Cortex of kidney (tissue), 1 donor: Measurements from ENCODE around the gene PADI4.
"Not testable (repeated sequence)": the region's sequence is repeated elsewhere in the genome, so short reads cannot be mapped to it uniquely, and the experiment has no call there.

ENCODE experiments used
- DNase-seq: peaks from one replicate; lab custom pipeline; 2025; lab: John Stamatoyannopoulos, UW

PADI4 gene

GRCh38 chr1:17313530-17314309, 5.7 kb downstream of the PADI4 start:
- DNase-seq = no peak

GRCh38 chr1:17314491-17314971, 6.5 kb downstream of the PADI4 start:
- DNase-seq = no peak

GRCh38 chr1:17315542-17316130, 7.6 kb downstream of the PADI4 start:
- DNase-seq = no peak

GRCh38 chr1:17316704-17317103, 8.7 kb downstream of the PADI4 start:
- DNase-seq = no peak

- no peak for DNase-seq
Observed at GRCh38 chr1:17318262-17318661, 10.3 kb downstream of the PADI4 start.

GRCh38 chr1:17319561-17320350, 11.8 kb downstream of the PADI4 start:
- DNase-seq = no peak

GRCh38 chr1:17321857-17322390, 13.9 kb downstream of the PADI4 start:
- not testable (repeated sequence) for DNase-seq

- DNase-seq = no peak
Observed at GRCh38 chr1:17328855-17329254, 20.9 kb downstream of the PADI4 start.

GRCh38 chr1:17329610-17330009, 21.6 kb downstream of the PADI4 start:
- no peak for DNase-seq

GRCh38 chr1:17330856-17331255, 22.9 kb downstream of the PADI4 start:
- no peak for DNase-seq

GRCh38 chr1:17333081-17333480, 25.1 kb downstream of the PADI4 start:
- DNase-seq = no peak

GRCh38 chr1:17335821-17336710, 28.1 kb downstream of the PADI4 start:
- DNase-seq = no peak

GRCh38 chr1:17338706-17339493, 30.9 kb downstream of the PADI4 start:
- DNase-seq = no peak

- DNase-seq = no peak
Observed at GRCh38 chr1:17339521-17339920, 31.5 kb downstream of the PADI4 start.

GRCh38 chr1:17340358-17340757, 32.4 kb downstream of the PADI4 start:
- DNase-seq = no peak

GRCh38 chr1:17342014-17342441, 34.0 kb downstream of the PADI4 start:
- no peak for DNase-seq

GRCh38 chr1:17345506-17345905, 37.5 kb downstream of the PADI4 start:
- DNase-seq = not testable (repeated sequence)

- DNase-seq = no peak
Observed at GRCh38 chr1:17346046-17346789, 38.2 kb downstream of the PADI4 start.

GRCh38 chr1:17347769-17348592, 40.0 kb downstream of the PADI4 start:
- DNase-seq = no peak
